NOMO-1 treated with dmso at 0.1 percent for 144 hours (cell line): ENCODE results near the gene TEX19.
"Not testable (repeated sequence)": the region's sequence is repeated elsewhere in the genome, so short reads cannot be mapped to it uniquely, and the experiment has no call there.

Experiments used
- DNase-seq: peaks from one replicate; lab custom pipeline; 2025; ENCODE audit not compliant: unreplicated experiment; lab: John Stamatoyannopoulos, UW

Gene TEX19

GRCh38 chr17:82407255-82407654 is 48.2 kb downstream of the TEX19 start:
- no peak for DNase-seq

- no peak for DNase-seq
Measured at GRCh38 chr17:82408288-82408937, 49.4 kb downstream of the TEX19 start.

- no peak for DNase-seq
Measured at GRCh38 chr17:82408938-82409318, 49.9 kb downstream of the TEX19 start.

- no peak for DNase-seq
Measured at GRCh38 chr17:82410014-82410716, 51.1 kb downstream of the TEX19 start.

GRCh38 chr17:82411396-82412053 is 52.5 kb downstream of the TEX19 start:
- DNase-seq: no peak

- not testable (repeated sequence) for DNase-seq
Measured at GRCh38 chr17:82412081-82412480, 53.0 kb downstream of the TEX19 start.

GRCh38 chr17:82412535-82413520 is 53.8 kb downstream of the TEX19 start:
- no peak for DNase-seq
